ENCODE measurements around the gene UGT1A7.

The UGT1A7 gene

DNA sequence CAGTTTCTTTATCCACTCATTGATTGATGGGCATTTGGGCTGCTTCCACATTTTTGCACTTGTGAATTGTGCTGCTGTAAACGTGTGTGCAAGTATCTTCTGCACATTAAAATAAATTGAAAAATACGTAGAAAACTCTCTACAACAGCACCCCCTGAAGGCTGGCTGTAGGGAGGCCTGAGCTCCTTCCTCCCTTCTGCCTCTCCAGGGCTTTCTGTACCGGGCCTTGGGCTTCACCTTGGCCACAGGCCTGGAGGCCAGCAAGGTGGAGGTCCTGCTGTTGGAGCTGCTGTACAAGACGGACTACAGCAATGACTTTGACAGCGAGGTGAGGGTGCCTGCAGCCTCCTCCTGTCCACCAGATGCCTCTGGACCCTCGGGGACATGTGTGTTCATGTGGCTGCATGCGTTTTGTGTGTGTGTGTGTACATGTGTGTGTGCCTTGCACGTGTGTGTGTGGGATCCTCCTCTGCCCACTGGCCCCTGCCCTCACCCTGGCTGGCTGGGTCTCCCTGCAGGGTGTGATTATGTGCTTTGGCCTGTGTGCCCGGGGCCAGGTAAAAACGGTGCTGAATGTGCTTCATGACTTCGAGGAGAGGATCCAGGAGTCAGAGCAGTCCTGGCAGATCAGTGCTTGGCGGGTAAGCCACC lies 125.6 kb downstream of the UGT1A7 start:
- no peak for ATAC-seq
- TF ChIP-seq TSHZ2 (CRISPR knock-in tag; IDR thresholded peaks at IDR 0.05), result no peak
- TF ChIP-seq, protein P1, sequence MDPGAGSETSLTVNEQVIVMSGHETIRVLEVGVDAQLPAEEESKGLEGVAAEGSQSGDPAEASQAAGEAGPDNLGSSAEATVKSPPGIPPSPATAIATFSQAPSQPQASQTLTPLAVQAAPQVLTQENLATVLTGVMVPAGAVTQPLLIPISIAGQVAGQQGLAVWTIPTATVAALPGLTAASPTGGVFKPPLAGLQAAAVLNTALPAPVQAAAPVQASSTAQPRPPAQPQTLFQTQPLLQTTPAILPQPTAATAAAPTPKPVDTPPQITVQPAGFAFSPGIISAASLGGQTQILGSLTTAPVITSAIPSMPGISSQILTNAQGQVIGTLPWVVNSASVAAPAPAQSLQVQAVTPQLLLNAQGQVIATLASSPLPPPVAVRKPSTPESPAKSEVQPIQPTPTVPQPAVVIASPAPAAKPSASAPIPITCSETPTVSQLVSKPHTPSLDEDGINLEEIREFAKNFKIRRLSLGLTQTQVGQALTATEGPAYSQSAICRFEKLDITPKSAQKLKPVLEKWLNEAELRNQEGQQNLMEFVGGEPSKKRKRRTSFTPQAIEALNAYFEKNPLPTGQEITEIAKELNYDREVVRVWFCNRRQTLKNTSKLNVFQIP (CRISPR knock-in tag; IDR thresholded peaks at IDR 0.05; ENCODE audit: borderline replicate concordance, low read depth), result no peak
- TF ChIP-seq GLIS3 (CRISPR knock-in tag; IDR thresholded peaks at IDR 0.05), result no peak
- TF ChIP-seq ZC3H10 (CRISPR knock-in tag; IDR thresholded peaks at IDR 0.05), result no peak
- TF ChIP-seq TCF4 (CRISPR knock-in tag; IDR thresholded peaks at IDR 0.05; ENCODE audit: borderline replicate concordance), result no peak
- no peak for TF ChIP-seq ZNF8 (CRISPR knock-in tag; IDR thresholded peaks at IDR 0.05)
- TF ChIP-seq OSR1 (CRISPR knock-in tag; IDR thresholded peaks at IDR 0.05), result no peak
- TF ChIP-seq, protein P2, sequence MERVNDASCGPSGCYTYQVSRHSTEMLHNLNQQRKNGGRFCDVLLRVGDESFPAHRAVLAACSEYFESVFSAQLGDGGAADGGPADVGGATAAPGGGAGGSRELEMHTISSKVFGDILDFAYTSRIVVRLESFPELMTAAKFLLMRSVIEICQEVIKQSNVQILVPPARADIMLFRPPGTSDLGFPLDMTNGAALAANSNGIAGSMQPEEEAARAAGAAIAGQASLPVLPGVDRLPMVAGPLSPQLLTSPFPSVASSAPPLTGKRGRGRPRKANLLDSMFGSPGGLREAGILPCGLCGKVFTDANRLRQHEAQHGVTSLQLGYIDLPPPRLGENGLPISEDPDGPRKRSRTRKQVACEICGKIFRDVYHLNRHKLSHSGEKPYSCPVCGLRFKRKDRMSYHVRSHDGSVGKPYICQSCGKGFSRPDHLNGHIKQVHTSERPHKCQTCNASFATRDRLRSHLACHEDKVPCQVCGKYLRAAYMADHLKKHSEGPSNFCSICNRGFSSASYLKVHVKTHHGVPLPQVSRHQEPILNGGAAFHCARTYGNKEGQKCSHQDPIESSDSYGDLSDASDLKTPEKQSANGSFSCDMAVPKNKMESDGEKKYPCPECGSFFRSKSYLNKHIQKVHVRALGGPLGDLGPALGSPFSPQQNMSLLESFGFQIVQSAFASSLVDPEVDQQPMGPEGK (CRISPR knock-in tag; IDR thresholded peaks at IDR 0.05; ENCODE audit: borderline replicate concordance), result no peak
- TF ChIP-seq SNAI2 (CRISPR knock-in tag; IDR thresholded peaks at IDR 0.05), result no peak
- TF ChIP-seq, protein P3, sequence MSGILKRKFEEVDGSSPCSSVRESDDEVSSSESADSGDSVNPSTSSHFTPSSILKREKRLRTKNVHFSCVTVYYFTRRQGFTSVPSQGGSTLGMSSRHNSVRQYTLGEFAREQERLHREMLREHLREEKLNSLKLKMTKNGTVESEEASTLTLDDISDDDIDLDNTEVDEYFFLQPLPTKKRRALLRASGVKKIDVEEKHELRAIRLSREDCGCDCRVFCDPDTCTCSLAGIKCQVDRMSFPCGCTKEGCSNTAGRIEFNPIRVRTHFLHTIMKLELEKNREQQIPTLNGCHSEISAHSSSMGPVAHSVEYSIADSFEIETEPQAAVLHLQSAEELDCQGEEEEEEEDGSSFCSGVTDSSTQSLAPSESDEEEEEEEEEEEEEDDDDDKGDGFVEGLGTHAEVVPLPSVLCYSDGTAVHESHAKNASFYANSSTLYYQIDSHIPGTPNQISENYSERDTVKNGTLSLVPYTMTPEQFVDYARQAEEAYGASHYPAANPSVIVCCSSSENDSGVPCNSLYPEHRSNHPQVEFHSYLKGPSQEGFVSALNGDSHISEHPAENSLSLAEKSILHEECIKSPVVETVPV (CRISPR knock-in tag; IDR thresholded peaks at IDR 0.05), result no peak
- no peak for TF ChIP-seq ZNF70 (CRISPR knock-in tag; IDR thresholded peaks at IDR 0.05)
- no peak for TF ChIP-seq ARNTL (CRISPR knock-in tag; IDR thresholded peaks at IDR 0.05; ENCODE audit: borderline replicate concordance, low read depth)
- TF ChIP-seq CSDC2 (CRISPR knock-in tag; IDR thresholded peaks at IDR 0.05), result no peak
- no peak for TF ChIP-seq PPARA (CRISPR knock-in tag; IDR thresholded peaks at IDR 0.05; ENCODE audit: borderline replicate concordance)
- TF ChIP-seq BACH2 (CRISPR knock-in tag; IDR thresholded peaks at IDR 0.05; ENCODE audit: borderline replicate concordance), result no peak
- no peak for TF ChIP-seq ZNF565 (CRISPR knock-in tag; conservative IDR thresholded peaks at IDR 0.05; ENCODE audit: low read depth)
- no peak for TF ChIP-seq TOX (CRISPR knock-in tag; IDR thresholded peaks at IDR 0.05; ENCODE audit: borderline replicate concordance)
- TF ChIP-seq ESRRG (CRISPR knock-in tag; IDR thresholded peaks at IDR 0.05), result no peak
- no peak for TF ChIP-seq ZFP30 (CRISPR knock-in tag; IDR thresholded peaks at IDR 0.05)
- no peak for TF ChIP-seq ISL1 (CRISPR knock-in tag; IDR thresholded peaks at IDR 0.05)

- no peak for ATAC-seq
- TF ChIP-seq, protein P2 (CRISPR knock-in tag; IDR thresholded peaks at IDR 0.05; ENCODE audit: borderline replicate concordance), result no peak
- no peak for TF ChIP-seq ZNF8 (CRISPR knock-in tag; IDR thresholded peaks at IDR 0.05)
- TF ChIP-seq OSR1 (CRISPR knock-in tag; IDR thresholded peaks at IDR 0.05), result no peak
- TF ChIP-seq, protein P1 (CRISPR knock-in tag; IDR thresholded peaks at IDR 0.05; ENCODE audit: borderline replicate concordance, low read depth), result no peak
- TF ChIP-seq PPARA (CRISPR knock-in tag; IDR thresholded peaks at IDR 0.05; ENCODE audit: borderline replicate concordance), result no peak
- no peak for TF ChIP-seq TCF4 (CRISPR knock-in tag; IDR thresholded peaks at IDR 0.05; ENCODE audit: borderline replicate concordance)
- no peak for TF ChIP-seq SNAI2 (CRISPR knock-in tag; IDR thresholded peaks at IDR 0.05)
- TF ChIP-seq TOX (CRISPR knock-in tag; IDR thresholded peaks at IDR 0.05; ENCODE audit: borderline replicate concordance), result no peak
- TF ChIP-seq CSDC2 (CRISPR knock-in tag; IDR thresholded peaks at IDR 0.05), result no peak
- TF ChIP-seq TSHZ2 (CRISPR knock-in tag; IDR thresholded peaks at IDR 0.05), result no peak
- TF ChIP-seq ISL1 (CRISPR knock-in tag; IDR thresholded peaks at IDR 0.05), result no peak
- TF ChIP-seq ZFP30 (CRISPR knock-in tag; IDR thresholded peaks at IDR 0.05), result no peak
These were observed 126.5 kb downstream of the UGT1A7 start for GRCh38 chr2:233807966-233808935.
